KMS-11 (cell line): Measurements from ENCODE around the gene PHB1.

ENCODE experiments used
- H2AFZ ChIP-seq: fragments of 200-600 bp; sonication (generic); 2 replicates; pipeline ENCODE4 v1.6.1; 2016; ENCODE audit warnings: antibody characterized with exemption, mixed run types, low read depth
- H3K27ac ChIP-seq: fragments of 200-600 bp; sonication (generic); 2 replicates; pipeline ENCODE4 v1.6.1; 2016; ENCODE audit warnings: mild to moderate bottlenecking, mixed run types
- H3K27me3 ChIP-seq: fragments of 200-600 bp; sonication (generic); 2 replicates; pipeline ENCODE4 v1.6.1; 2017; ENCODE audit warnings: mild to moderate bottlenecking, low read depth, mixed run types, moderate library complexity; ENCODE audit not compliant: insufficient read depth
- H3K36me3 ChIP-seq: fragments of 200-600 bp; sonication (generic); 2 replicates; pipeline ENCODE4 v1.6.1; 2017; ENCODE audit warnings: mild to moderate bottlenecking, mixed run types; ENCODE audit not compliant: insufficient read depth
- H3K4me1 ChIP-seq: fragments of 200-600 bp; sonication (generic); 2 replicates; pipeline ENCODE4 v1.6.1; 2016; ENCODE audit warnings: mild to moderate bottlenecking, low read depth, mixed run types; ENCODE audit not compliant: poor library complexity, severe bottlenecking
- H3K4me2 ChIP-seq: fragments of 200-600 bp; sonication (generic); 2 replicates; pipeline ENCODE4 v1.7.0; 2016; ENCODE audit warnings: mild to moderate bottlenecking, mixed run types
- H3K4me3 ChIP-seq: fragments of 200-600 bp; sonication (generic); IDR thresholded peaks from 2 replicates; pipeline ENCODE4 v1.6.1; 2017; ENCODE audit warnings: low read depth, low read length, mixed read lengths; ENCODE audit not compliant: insufficient read depth
- H3K79me2 ChIP-seq: fragments of 200-600 bp; sonication (generic); 2 replicates; pipeline ENCODE4 v1.6.1; 2016; ENCODE audit warnings: low read depth, mixed run types; ENCODE audit not compliant: insufficient read depth
- H3K9ac ChIP-seq: fragments of 200-600 bp; sonication (generic); 2 replicates; pipeline ENCODE4 v1.6.1; 2016; ENCODE audit warnings: mild to moderate bottlenecking, mixed run types
- H4K20me1 ChIP-seq: fragments of 200-600 bp; sonication (generic); 2 replicates; pipeline ENCODE4 v1.6.1; 2016; ENCODE audit warnings: mild to moderate bottlenecking, mixed run types; ENCODE audit not compliant: insufficient read depth
- TF ChIP-seq, protein P1 (sequence below): fragments of 200-600 bp; sonication (generic); conservative IDR thresholded peaks from 2 replicates; pipeline ENCODE4 v1.6.1; 2017; ENCODE audit warnings: low read depth, mild to moderate bottlenecking, antibody characterized with exemption, low read length, moderate library complexity, mixed read lengths

PHB1 gene

DNA sequence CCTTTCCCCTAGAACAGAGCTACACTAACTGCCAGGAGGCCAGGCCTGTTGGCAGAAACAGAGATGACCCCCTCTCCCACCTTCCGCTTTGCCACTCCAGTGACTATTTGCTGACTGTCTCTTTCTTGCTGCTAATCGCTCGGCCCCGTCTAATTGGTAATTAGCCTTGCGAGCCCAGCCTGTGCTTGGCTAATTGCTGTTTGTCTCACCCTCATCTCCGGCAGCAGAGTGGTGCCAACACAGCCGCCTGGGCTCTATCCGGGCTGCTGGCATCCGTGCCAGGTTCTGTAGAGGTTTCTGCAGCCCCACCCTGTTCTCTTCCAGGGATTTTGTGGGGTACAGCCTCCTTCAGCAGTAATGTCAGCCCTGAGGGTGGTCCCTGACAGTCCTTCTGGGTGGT is 27.4 kb upstream of the PHB1 start:
- H3K4me1 ChIP-seq = no peaks in the 10 kb centered on the region

DNA sequence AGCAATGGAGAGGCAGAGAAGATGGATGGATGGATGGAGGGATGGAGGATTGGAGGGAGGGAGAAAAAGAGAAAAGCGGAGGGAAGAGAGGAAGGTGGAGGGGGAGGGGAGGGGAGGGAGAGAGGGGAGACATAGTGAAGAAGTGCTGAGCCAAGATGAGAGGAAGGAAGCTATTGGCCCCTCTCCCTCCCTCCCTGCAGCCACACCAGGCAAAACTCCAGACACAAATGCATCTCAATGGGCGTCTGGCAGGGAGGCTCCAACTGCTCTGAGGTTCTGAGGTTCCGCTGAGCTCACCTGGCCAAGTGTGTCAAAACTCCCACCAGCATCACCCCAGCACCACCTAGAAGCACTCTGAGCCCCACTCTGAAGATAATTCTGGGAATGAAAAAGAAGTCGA is 26.9 kb upstream of the PHB1 start:
- Histone ChIP-seq H3K79me2 (no peaks in the 10 kb centered on the region), H3K27ac (no peak overlapping the region), H3K4me3 (no peak overlapping the region), H3K9ac (no peak overlapping the region), H3K27me3 (peaks cover 96% of the 10 kb centered on the region), H4K20me1 (no peaks in the 10 kb centered on the region), H3K4me1 (no peaks in the 10 kb centered on the region), H3K4me2 (no peak overlapping the region), H2AFZ (no peak overlapping the region), H3K36me3 (no peaks in the 10 kb centered on the region)
- TF ChIP-seq, protein P1, sequence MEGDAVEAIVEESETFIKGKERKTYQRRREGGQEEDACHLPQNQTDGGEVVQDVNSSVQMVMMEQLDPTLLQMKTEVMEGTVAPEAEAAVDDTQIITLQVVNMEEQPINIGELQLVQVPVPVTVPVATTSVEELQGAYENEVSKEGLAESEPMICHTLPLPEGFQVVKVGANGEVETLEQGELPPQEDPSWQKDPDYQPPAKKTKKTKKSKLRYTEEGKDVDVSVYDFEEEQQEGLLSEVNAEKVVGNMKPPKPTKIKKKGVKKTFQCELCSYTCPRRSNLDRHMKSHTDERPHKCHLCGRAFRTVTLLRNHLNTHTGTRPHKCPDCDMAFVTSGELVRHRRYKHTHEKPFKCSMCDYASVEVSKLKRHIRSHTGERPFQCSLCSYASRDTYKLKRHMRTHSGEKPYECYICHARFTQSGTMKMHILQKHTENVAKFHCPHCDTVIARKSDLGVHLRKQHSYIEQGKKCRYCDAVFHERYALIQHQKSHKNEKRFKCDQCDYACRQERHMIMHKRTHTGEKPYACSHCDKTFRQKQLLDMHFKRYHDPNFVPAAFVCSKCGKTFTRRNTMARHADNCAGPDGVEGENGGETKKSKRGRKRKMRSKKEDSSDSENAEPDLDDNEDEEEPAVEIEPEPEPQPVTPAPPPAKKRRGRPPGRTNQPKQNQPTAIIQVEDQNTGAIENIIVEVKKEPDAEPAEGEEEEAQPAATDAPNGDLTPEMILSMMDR = no peak

More for the DNA sequence above, 27.4 kb upstream of the PHB1 start:
- H3K27ac ChIP-seq = no peak overlapping the region
- no peaks in the 10 kb centered on the region for H3K79me2 ChIP-seq
- H3K4me3 ChIP-seq = no peak overlapping the region
- H3K36me3 ChIP-seq = no peaks in the 10 kb centered on the region
- H4K20me1 ChIP-seq = no peaks in the 10 kb centered on the region
- peaks cover 98% of the 10 kb centered on the region for H3K27me3 ChIP-seq
- H2AFZ ChIP-seq = no peak overlapping the region
- no peak overlapping the region for H3K9ac ChIP-seq
- no peak overlapping the region for H3K4me2 ChIP-seq
- TF ChIP-seq, protein P1 = no peak

DNA sequence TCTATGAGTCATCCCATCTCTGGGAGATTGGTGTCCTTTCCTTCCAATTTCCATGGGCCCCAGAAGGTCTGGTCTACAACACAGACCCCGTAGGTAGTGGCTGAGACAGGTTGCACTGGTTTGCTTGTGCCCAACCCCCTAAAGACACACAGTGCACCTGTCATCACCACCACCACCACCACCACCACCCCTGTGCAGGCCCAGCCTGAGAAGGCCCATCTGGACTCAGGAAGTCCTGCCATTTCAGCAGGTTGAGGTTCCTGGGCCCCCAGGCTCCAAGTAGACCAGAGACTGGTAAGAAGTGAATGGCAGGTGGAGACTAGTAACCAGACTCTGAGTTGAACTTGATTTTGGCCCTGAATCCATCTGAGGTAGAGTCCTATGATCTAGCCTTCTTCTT is 25.9 kb upstream of the PHB1 start:
- no peak overlapping the region for H3K9ac ChIP-seq
- no peak overlapping the region for H3K27ac ChIP-seq
- TF ChIP-seq, protein P1 = no peak
- no peaks in the 10 kb centered on the region for H3K36me3 ChIP-seq
- no peak overlapping the region for H3K4me2 ChIP-seq
- H3K4me1 ChIP-seq = no peaks in the 10 kb centered on the region
- no peak overlapping the region for H3K4me3 ChIP-seq
- H2AFZ ChIP-seq = no peak overlapping the region
- H4K20me1 ChIP-seq = no peaks in the 10 kb centered on the region
- peaks cover 94% of the 10 kb centered on the region for H3K27me3 ChIP-seq
- no peaks in the 10 kb centered on the region for H3K79me2 ChIP-seq

DNA sequence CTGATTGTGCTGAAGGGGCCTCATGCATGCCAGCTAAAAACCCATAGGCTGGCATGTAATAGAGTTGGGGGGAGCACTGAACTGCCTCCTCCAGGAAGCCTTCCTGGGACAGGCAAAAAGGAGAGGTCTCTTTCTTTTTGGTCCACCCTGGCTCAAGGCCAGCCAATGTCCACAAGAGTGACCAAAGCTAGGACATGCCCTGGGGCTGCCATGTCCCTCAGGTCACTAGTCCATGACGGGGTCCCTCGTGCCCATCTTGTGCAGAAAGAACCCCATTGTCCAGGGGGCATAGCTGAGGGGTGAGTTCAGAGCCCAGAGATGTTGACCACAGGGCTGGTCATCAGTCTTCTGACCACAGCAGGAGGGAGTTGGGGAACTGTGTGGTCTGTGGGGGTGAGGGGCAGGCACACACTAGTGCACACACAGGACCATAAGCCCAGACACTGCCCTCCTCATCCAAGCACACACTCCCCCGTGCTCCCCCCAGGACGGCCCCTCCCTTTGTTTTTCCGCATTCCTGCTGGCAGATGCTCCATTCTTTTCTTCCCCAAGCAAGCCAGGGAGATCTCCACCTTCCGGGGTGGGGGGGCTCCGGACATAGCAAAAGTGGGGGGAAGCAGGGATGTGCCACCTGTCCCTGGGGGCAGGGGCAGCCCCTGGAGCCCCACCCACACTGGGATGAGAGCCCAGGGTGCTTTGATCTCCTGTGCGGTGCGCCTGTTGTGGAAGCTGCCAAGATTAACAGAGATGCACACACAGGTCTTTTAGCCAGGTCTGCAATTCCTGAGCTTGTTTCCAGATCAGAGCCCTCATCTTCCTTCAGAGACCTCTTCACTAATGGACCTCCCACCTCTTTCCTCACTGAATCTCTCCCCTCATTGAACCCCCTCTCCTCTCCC is 25.2 kb upstream of the PHB1 start:
- no peaks in the 10 kb centered on the region for H3K79me2 ChIP-seq
- H3K4me1 ChIP-seq = no peaks in the 10 kb centered on the region
- no peak overlapping the region for H3K4me3 ChIP-seq
- H2AFZ ChIP-seq = no peak overlapping the region
- no peak overlapping the region for H3K4me2 ChIP-seq
- H3K27ac ChIP-seq = no peak overlapping the region
- no peaks in the 10 kb centered on the region for H3K36me3 ChIP-seq
- H4K20me1 ChIP-seq = no peaks in the 10 kb centered on the region
- no peak overlapping the region for H3K9ac ChIP-seq
- TF ChIP-seq, protein P1 = no peak
- peaks cover 88% of the 10 kb centered on the region for H3K27me3 ChIP-seq
